OCI-LY3 (cell line): ENCODE data around the gene DEFB126.

Experiments
- H2AFZ ChIP-seq: fragments of 200-600, 300-600 bp; shearing (Covaris generic); 2 replicates; pipeline ENCODE4 v1.6.0; 2014; ENCODE audit warnings: antibody characterized with exemption, low read depth, low read length
- H3K27ac ChIP-seq: fragments of 200-600, 300-600 bp; sonication (generic); 2 replicates; pipeline ENCODE4 v1.5.1; 2014; ENCODE audit warnings: mild to moderate bottlenecking, low read length, moderate library complexity, mixed read lengths
- H3K27me3 ChIP-seq: fragments of 200-600, 300-600 bp; sonication (generic); 2 replicates; pipeline ENCODE4 v1.6.1; 2014; ENCODE audit warnings: low read depth, low read length, mixed read lengths
- H3K36me3 ChIP-seq: fragments of 200-600, 300-600 bp; sonication (generic); replicated peaks from 2 replicates; pipeline ENCODE3; 2014; ENCODE audit warnings: low read depth, low read length, mixed read lengths
- H3K4me1 ChIP-seq: fragments of 300-600, 200-600 bp; sonication (generic); 2 replicates; pipeline ENCODE4 v1.6.1; 2014; ENCODE audit warnings: low read length, mixed read lengths
- H3K4me2 ChIP-seq: fragments of 200-600, 300-600 bp; sonication (generic); 2 replicates; pipeline ENCODE4 v1.6.1; 2014; ENCODE audit warnings: low read length, mixed read lengths
- H3K4me3 ChIP-seq: fragments of 300-600, 200-600 bp; sonication (generic); 2 replicates; pipeline ENCODE4 v1.5.1; 2014; ENCODE audit warnings: antibody characterized with exemption, mild to moderate bottlenecking, low read length, moderate library complexity
- H3K79me2 ChIP-seq: fragments of 300-600, 200-600 bp; shearing (Covaris generic); 2 replicates; pipeline ENCODE4 v1.6.1; 2014; ENCODE audit warnings: mild to moderate bottlenecking, low read length, mixed read lengths
- H3K9ac ChIP-seq: fragments of 300-600, 200-600 bp; shearing (Covaris generic); 2 replicates; pipeline ENCODE4 v1.6.0; 2014; ENCODE audit warnings: mild to moderate bottlenecking, low read length, moderate library complexity
- H3K9me3 ChIP-seq: fragments of 200-600, 300-600 bp; shearing (Covaris generic); 2 replicates; pipeline ENCODE4 v1.6.1; 2014; ENCODE audit warnings: low read length, mixed read lengths; ENCODE audit not compliant: insufficient read depth
- H4K20me1 ChIP-seq: fragments of 200-600, 300-600 bp; sonication (generic); 2 replicates; pipeline ENCODE4 v1.6.1; 2016; ENCODE audit warnings: low read length, mixed read lengths; ENCODE audit not compliant: insufficient read depth
- CTCF ChIP-seq: fragments of 200-600, 300-600 bp; sonication (generic); IDR thresholded peaks from 2 replicates; pipeline ENCODE4 v1.5.1; 2014; ENCODE audit warnings: antibody characterized with exemption, low read length, low read depth
- EZH2phosphoT487 ChIP-seq: fragments of 200-600 bp; shearing (Covaris generic); IDR thresholded peaks from 2 replicates; pipeline ENCODE4 v1.6.1; 2018; ENCODE audit warnings: antibody characterized with exemption, mixed run types, low read depth

DEFB126 gene

GRCh38 chr20:164618-165017 lies 22.2 kb downstream of the DEFB126 start:
- no peaks in the 10 kb centered on the region for H3K9me3 ChIP-seq
- no peak for TF ChIP-seq EZH2phosphoT487
- TF ChIP-seq CTCF, result no peak

GRCh38 chr20:168876-169275 lies 26.5 kb downstream of the DEFB126 start:
- no peaks in the 10 kb centered on the region for H3K4me1 ChIP-seq
- H3K9me3 ChIP-seq, result no peaks in the 10 kb centered on the region
- H3K4me3 ChIP-seq, result no peak overlapping the region
- no peak overlapping the region for H2AFZ ChIP-seq
- TF ChIP-seq EZH2phosphoT487, result no peak
- TF ChIP-seq CTCF, result no peak
- no peaks in the 10 kb centered on the region for H3K79me2 ChIP-seq
- no peak overlapping the region for H3K27ac ChIP-seq
- no peak overlapping the region for H3K4me2 ChIP-seq
- peaks cover 18% of the 10 kb centered on the region for H3K27me3 ChIP-seq
- H4K20me1 ChIP-seq, result no peaks in the 10 kb centered on the region
- no peaks in the 10 kb centered on the region for H3K36me3 ChIP-seq
- no peak overlapping the region for H3K9ac ChIP-seq

More at GRCh38 chr20:164618-165017, 22.2 kb downstream of the DEFB126 start:
- Histone ChIP-seq H3K27me3 (peaks cover 15% of the 10 kb centered on the region), H3K4me1 (no peaks in the 10 kb centered on the region), H2AFZ (no peak overlapping the region), H3K4me3 (no peak overlapping the region), H3K4me2 (no peak overlapping the region), H3K36me3 (no peaks in the 10 kb centered on the region), H3K79me2 (no peaks in the 10 kb centered on the region), H3K27ac (no peak overlapping the region), H3K9ac (no peak overlapping the region), H4K20me1 (no peaks in the 10 kb centered on the region)

- peaks cover 28% of the 10 kb centered on the region for H3K27me3 ChIP-seq
- no peak overlapping the region for H3K4me2 ChIP-seq
- H3K36me3 ChIP-seq, result no peaks in the 10 kb centered on the region
- no peaks in the 10 kb centered on the region for H3K79me2 ChIP-seq
- H4K20me1 ChIP-seq, result no peaks in the 10 kb centered on the region
- H3K9me3 ChIP-seq, result no peaks in the 10 kb centered on the region
- no peaks in the 10 kb centered on the region for H3K4me1 ChIP-seq
- TF ChIP-seq EZH2phosphoT487 (no peak), CTCF (no peak)
- no peak overlapping the region for H3K4me3 ChIP-seq
- no peak overlapping the region for H2AFZ ChIP-seq
- no peak overlapping the region for H3K9ac ChIP-seq
- no peak overlapping the region for H3K27ac ChIP-seq
Measured at GRCh38 chr20:184288-184687, 41.9 kb downstream of the DEFB126 start.

GRCh38 chr20:187733-188132 lies 45.3 kb downstream of the DEFB126 start:
- TF ChIP-seq CTCF, result no peak
- no peak for TF ChIP-seq EZH2phosphoT487
- peaks cover 4% of the 10 kb centered on the region; the same call in 1 of the 2 replicates for H3K9me3 ChIP-seq
- no peaks in the 10 kb centered on the region for H3K79me2 ChIP-seq

More at GRCh38 chr20:187733-188132, 45.3 kb downstream of the DEFB126 start:
- Histone ChIP-seq H3K27ac (no peak overlapping the region), H3K4me2 (no peak overlapping the region), H3K4me3 (no peak overlapping the region), H3K36me3 (no peaks in the 10 kb centered on the region), H3K27me3 (peaks cover 39% of the 10 kb centered on the region), H4K20me1 (no peaks in the 10 kb centered on the region), H3K4me1 (no peaks in the 10 kb centered on the region), H3K9ac (no peak overlapping the region), H2AFZ (no peak overlapping the region)
